Measurements from ENCODE around the gene POGLUT2. TPM values are rescaled to one million over a fixed set of nuclear protein-coding genes. Genes with fewer than 3 reads are reported as not detected.

The POGLUT2 gene
- total and polyA plus RNA-seq, 10 of the 15 experiments (the other 5 are each of a cell fraction or from before 2014, with no cell fraction given): 2.9 to 11.3 (median 7.6) TPM

- TF ChIP-seq NRF1 (conservative IDR thresholded peaks at IDR 0.05; ENCODE audit: low read depth, low read length) (no peak), MTA2 (IDR thresholded peaks at IDR 0.05; ENCODE audit: low read depth) (no peak), DPF2 (IDR thresholded peaks at IDR 0.05) (no peak), MYC (IDR thresholded peaks at IDR 0.05; ENCODE audit: insufficient read depth, insufficient read length, insufficient replicate concordance, low read length, severe bottlenecking) (no peak), NR2F1 (conservative IDR thresholded peaks at IDR 0.05) (no peak), GATAD2B (conservative IDR thresholded peaks at IDR 0.05; ENCODE audit: low read depth) (no peak), ZNF592 (IDR thresholded peaks at IDR 0.05) (no peak), ZNF384 (IDR thresholded peaks at IDR 0.05; ENCODE audit: borderline replicate concordance, low read depth, low read length) (no peak), LARP7 (IDR thresholded peaks at IDR 0.05) (no peak), TAF1 (IDR thresholded peaks at IDR 0.05; ENCODE audit: borderline replicate concordance, low read depth, low read length) (no peak; the same call in 1 of the 2 replicates), BRCA1 (IDR thresholded peaks at IDR 0.05; ENCODE audit: low read depth, low read length) (no peak), NBN (IDR thresholded peaks at IDR 0.05) (0 out of 2 replicates have a peak, but pooled peaks have one; percentile 26), USF1 (IDR thresholded peaks at IDR 0.05; ENCODE audit: borderline replicate concordance, extremely low read length, insufficient read depth, low read depth, low read length) (peak; percentile 73), NR2C1 (IDR thresholded peaks at IDR 0.05) (peak; percentile 6; the same call in 1 of the 2 replicates), IKZF1 (conservative IDR thresholded peaks at IDR 0.05) (peak; percentile 93), CHD4 (IDR thresholded peaks at IDR 0.05) (no peak), IRF4 (IDR thresholded peaks at IDR 0.05; ENCODE audit: low read depth, low read length) (no peak), HDAC2 (IDR thresholded peaks at IDR 0.05) (no peak), YBX1 (IDR thresholded peaks at IDR 0.05) (no peak)
- TF ChIP-seq, protein P1, sequence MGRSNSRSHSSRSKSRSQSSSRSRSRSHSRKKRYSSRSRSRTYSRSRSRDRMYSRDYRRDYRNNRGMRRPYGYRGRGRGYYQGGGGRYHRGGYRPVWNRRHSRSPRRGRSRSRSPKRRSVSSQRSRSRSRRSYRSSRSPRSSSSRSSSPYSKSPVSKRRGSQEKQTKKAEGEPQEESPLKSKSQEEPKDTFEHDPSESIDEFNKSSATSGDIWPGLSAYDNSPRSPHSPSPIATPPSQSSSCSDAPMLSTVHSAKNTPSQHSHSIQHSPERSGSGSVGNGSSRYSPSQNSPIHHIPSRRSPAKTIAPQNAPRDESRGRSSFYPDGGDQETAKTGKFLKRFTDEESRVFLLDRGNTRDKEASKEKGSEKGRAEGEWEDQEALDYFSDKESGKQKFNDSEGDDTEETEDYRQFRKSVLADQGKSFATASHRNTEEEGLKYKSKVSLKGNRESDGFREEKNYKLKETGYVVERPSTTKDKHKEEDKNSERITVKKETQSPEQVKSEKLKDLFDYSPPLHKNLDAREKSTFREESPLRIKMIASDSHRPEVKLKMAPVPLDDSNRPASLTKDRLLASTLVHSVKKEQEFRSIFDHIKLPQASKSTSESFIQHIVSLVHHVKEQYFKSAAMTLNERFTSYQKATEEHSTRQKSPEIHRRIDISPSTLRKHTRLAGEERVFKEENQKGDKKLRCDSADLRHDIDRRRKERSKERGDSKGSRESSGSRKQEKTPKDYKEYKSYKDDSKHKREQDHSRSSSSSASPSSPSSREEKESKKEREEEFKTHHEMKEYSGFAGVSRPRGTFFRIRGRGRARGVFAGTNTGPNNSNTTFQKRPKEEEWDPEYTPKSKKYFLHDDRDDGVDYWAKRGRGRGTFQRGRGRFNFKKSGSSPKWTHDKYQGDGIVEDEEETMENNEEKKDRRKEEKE (IDR thresholded peaks at IDR 0.05): no peak
- TF ChIP-seq, protein P2, sequence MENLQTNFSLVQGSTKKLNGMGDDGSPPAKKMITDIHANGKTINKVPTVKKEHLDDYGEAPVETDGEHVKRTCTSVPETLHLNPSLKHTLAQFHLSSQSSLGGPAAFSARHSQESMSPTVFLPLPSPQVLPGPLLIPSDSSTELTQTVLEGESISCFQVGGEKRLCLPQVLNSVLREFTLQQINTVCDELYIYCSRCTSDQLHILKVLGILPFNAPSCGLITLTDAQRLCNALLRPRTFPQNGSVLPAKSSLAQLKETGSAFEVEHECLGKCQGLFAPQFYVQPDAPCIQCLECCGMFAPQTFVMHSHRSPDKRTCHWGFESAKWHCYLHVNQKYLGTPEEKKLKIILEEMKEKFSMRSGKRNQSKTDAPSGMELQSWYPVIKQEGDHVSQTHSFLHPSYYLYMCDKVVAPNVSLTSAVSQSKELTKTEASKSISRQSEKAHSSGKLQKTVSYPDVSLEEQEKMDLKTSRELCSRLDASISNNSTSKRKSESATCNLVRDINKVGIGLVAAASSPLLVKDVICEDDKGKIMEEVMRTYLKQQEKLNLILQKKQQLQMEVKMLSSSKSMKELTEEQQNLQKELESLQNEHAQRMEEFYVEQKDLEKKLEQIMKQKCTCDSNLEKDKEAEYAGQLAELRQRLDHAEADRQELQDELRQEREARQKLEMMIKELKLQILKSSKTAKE (IDR thresholded peaks at IDR 0.05; ENCODE audit: low read depth, poor library complexity, severe bottlenecking): no peak
Measured at GRCh38 chr13:102798581-102799425, at the start of gene POGLUT2, which contains the start of gene BIVM (continued).
